ENCODE results near the gene CACNA1B. TPM values are rescaled to one million over a fixed set of nuclear protein-coding genes. Genes with fewer than 3 reads are reported as not detected.

Gene CACNA1B
- total RNA-seq, 4 donors from 2014 or later: 0.13 to 0.42 (median 0.31) TPM

DNA sequence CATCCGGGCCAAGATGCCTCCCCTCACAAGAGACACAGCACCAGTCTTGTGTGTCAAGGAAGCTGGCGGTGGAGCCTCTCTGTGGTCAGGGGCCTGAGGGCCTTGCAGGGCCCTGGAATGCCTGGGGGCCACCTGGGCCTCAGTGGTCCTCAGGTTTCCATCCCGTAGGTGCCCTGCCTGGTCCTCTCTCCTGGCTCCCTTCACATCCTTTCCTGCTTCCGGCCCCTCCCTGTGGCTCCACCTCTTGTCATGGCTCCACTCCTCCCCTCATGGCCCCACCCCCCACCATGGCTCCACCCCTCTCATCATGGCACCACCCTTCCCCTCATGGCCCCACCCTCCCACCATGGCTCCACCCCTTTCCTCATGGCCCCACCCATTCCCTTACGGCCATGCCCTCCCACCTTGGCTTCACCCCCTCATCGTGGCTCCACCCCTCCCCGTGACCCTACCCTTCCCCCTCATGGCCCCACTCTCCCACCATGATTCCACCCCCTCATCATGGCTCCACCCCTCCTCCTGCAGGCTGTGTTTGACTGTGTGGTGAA is 175.8 kb downstream of the CACNA1B start:
- no peak overlapping the region for H3K27ac ChIP-seq (replicated peaks in 1 of 4)
- DNase-seq (ENCODE audit: extremely low spot score): no peak
- WGBS: 85% methylated on average over 7 of the region's 7 CpGs
- no peaks in the 10 kb centered on the region for H3K9me3 ChIP-seq
- intact Hi-C loops (cut with DNase I): no loop called here
- H3K36me3 ChIP-seq: no peaks in the 10 kb centered on the region
- H3K27me3 ChIP-seq: peaks cover 0 to 48% (median 0%) of the 10 kb centered on the region in 4 donors
- H3K4me1 ChIP-seq: no peaks in the 10 kb centered on the region
- no peak overlapping the region for H3K4me3 ChIP-seq
- TF ChIP-seq EP300 (IDR thresholded peaks at IDR 0.05) (no peak), POLR2A (IDR thresholded peaks at IDR 0.05; ENCODE audit: low read depth) (no peak), POLR2AphosphoS5 (IDR thresholded peaks at IDR 0.05) (no peak)
- TF ChIP-seq, protein P1, sequence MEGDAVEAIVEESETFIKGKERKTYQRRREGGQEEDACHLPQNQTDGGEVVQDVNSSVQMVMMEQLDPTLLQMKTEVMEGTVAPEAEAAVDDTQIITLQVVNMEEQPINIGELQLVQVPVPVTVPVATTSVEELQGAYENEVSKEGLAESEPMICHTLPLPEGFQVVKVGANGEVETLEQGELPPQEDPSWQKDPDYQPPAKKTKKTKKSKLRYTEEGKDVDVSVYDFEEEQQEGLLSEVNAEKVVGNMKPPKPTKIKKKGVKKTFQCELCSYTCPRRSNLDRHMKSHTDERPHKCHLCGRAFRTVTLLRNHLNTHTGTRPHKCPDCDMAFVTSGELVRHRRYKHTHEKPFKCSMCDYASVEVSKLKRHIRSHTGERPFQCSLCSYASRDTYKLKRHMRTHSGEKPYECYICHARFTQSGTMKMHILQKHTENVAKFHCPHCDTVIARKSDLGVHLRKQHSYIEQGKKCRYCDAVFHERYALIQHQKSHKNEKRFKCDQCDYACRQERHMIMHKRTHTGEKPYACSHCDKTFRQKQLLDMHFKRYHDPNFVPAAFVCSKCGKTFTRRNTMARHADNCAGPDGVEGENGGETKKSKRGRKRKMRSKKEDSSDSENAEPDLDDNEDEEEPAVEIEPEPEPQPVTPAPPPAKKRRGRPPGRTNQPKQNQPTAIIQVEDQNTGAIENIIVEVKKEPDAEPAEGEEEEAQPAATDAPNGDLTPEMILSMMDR (IDR thresholded peaks at IDR 0.05): no peak

DNA sequence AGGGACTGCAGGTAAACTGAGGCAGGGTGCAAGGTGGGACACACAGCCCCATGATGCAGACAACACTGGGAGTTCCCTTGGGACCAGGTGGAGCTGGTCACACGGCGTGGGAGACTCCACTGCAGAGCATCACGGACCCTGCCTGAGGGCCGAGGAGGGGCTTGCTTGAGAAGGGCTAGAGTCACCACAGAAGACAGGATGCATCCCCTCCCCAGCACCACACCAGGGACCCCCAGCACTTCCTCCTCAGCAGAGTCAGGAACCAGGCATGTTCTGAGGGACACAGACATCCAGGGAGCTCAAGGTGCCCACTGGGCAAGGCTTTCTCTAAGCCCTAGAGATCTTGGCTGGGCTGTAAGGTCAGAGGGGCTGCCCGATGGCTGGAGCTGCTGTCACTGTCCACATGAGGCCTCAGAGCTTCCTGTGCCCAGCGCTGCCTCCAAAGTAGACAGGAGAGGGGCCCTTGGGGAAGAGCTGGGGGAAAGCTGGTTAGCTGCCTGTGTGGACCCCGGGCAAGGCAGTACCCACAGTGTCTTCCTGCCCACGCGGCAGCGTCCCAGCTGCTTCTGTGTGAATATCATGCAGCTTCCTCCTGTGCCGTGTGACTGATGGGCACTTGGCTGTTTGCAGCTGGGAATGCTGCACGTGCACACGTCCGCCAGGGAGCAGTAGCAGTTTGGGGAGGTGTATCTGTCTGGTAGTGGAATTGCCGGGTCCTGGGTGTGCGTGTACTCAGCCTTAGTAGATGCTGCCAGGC is 176.6 kb downstream of the CACNA1B start:
- H3K4me1 ChIP-seq: no peaks in the 10 kb centered on the region
- no peak for DNase-seq (ENCODE audit: extremely low spot score)
- TF ChIP-seq, protein P1 (IDR thresholded peaks at IDR 0.05): no peak
- TF ChIP-seq POLR2AphosphoS5 (IDR thresholded peaks at IDR 0.05) (no peak), EP300 (IDR thresholded peaks at IDR 0.05) (no peak), POLR2A (IDR thresholded peaks at IDR 0.05; ENCODE audit: low read depth) (no peak)
- no peak overlapping the region for H3K27ac ChIP-seq (replicated peaks in 1 of 4)
- intact Hi-C loops (cut with DNase I): no loop called here
- peaks cover 0 to 45% (median 0%) of the 10 kb centered on the region in 4 donors for H3K27me3 ChIP-seq
- no peaks in the 10 kb centered on the region for H3K36me3 ChIP-seq
- 66% methylated on average over 14 of the region's 16 CpGs for WGBS
- no peaks in the 10 kb centered on the region for H3K9me3 ChIP-seq
- H3K4me3 ChIP-seq: no peak overlapping the region

DNA sequence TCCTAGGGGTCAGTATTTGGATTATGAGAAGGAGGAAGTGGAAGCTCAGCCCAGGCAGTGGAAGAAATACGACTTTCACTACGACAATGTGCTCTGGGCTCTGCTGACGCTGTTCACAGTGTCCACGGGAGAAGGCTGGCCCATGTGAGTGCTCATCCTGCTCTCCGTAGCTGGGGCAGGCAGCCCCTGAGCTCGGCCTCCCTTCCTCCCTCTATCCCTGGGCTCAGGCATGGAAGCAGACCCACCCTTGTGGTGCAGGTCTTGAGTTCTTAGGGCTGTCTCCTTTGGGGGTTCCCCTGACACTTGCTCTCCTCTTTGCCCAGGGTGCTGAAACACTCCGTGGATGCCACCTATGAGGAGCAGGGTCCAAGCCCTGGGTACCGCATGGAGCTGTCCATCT is 180.1 kb downstream of the CACNA1B start:
- WGBS: 75% methylated on average over 8 of the region's 8 CpGs
- Histone ChIP-seq H3K36me3 (no peaks in the 10 kb centered on the region), H3K9me3 (no peaks in the 10 kb centered on the region), H3K27me3 (peaks cover 0 to 21% (median 0%) of the 10 kb centered on the region in 4 donors), H3K4me1 (no peaks in the 10 kb centered on the region), H3K27ac (replicated peaks in 1 of 4) (no peak overlapping the region), H3K4me3 (no peak overlapping the region)
- DNase-seq (ENCODE audit: extremely low spot score): no peak
- TF ChIP-seq EP300 (IDR thresholded peaks at IDR 0.05): no peak
- TF ChIP-seq POLR2A (IDR thresholded peaks at IDR 0.05; ENCODE audit: low read depth): no peak
- TF ChIP-seq, protein P1 (IDR thresholded peaks at IDR 0.05): no peak
- no peak for TF ChIP-seq POLR2AphosphoS5 (IDR thresholded peaks at IDR 0.05)
- intact Hi-C loops (cut with DNase I): no loop called here

DNA sequence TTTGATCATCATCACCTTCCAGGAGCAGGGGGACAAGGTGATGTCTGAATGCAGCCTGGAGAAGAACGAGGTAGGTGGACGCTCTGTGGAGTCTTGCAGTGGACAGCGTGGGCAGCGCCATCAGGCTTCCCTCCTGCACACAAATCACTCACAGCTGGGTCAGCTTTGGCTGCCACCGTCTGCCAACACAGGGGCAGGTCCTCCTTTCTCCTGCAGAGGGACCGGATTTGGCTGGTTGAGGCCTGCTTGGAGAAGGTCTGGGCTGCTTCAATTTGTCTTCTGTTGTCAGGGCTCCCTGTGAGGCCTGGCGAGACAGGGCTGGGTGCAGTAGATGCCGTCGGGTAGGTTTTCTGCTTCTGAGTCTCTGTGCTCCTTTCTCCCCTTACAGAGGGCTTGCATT is 180.6 kb downstream of the CACNA1B start:
- Histone ChIP-seq H3K36me3 (no peaks in the 10 kb centered on the region), H3K4me1 (no peaks in the 10 kb centered on the region), H3K27me3 (peaks cover 0 to 16% (median 0%) of the 10 kb centered on the region in 4 donors), H3K27ac (replicated peaks in 1 of 4) (no peak overlapping the region), H3K9me3 (no peaks in the 10 kb centered on the region), H3K4me3 (no peak overlapping the region)
- intact Hi-C loops (cut with DNase I): no loop called here
- DNase-seq (ENCODE audit: extremely low spot score): no peak
- TF ChIP-seq, protein P1 (IDR thresholded peaks at IDR 0.05): no peak
- TF ChIP-seq EP300 (IDR thresholded peaks at IDR 0.05): no peak
- 85% methylated on average over 9 of the region's 9 CpGs for WGBS

Measured in esophagus muscularis mucosa (tissue), 4 donors.